ENCODE data around the gene CLOCK. TPM values are rescaled to one million over a fixed set of nuclear protein-coding genes. Genes with fewer than 3 reads are reported as not detected.

The CLOCK gene, protein sequence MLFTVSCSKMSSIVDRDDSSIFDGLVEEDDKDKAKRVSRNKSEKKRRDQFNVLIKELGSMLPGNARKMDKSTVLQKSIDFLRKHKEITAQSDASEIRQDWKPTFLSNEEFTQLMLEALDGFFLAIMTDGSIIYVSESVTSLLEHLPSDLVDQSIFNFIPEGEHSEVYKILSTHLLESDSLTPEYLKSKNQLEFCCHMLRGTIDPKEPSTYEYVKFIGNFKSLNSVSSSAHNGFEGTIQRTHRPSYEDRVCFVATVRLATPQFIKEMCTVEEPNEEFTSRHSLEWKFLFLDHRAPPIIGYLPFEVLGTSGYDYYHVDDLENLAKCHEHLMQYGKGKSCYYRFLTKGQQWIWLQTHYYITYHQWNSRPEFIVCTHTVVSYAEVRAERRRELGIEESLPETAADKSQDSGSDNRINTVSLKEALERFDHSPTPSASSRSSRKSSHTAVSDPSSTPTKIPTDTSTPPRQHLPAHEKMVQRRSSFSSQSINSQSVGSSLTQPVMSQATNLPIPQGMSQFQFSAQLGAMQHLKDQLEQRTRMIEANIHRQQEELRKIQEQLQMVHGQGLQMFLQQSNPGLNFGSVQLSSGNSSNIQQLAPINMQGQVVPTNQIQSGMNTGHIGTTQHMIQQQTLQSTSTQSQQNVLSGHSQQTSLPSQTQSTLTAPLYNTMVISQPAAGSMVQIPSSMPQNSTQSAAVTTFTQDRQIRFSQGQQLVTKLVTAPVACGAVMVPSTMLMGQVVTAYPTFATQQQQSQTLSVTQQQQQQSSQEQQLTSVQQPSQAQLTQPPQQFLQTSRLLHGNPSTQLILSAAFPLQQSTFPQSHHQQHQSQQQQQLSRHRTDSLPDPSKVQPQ
- 37.1 TPM for total RNA-seq

DNA sequence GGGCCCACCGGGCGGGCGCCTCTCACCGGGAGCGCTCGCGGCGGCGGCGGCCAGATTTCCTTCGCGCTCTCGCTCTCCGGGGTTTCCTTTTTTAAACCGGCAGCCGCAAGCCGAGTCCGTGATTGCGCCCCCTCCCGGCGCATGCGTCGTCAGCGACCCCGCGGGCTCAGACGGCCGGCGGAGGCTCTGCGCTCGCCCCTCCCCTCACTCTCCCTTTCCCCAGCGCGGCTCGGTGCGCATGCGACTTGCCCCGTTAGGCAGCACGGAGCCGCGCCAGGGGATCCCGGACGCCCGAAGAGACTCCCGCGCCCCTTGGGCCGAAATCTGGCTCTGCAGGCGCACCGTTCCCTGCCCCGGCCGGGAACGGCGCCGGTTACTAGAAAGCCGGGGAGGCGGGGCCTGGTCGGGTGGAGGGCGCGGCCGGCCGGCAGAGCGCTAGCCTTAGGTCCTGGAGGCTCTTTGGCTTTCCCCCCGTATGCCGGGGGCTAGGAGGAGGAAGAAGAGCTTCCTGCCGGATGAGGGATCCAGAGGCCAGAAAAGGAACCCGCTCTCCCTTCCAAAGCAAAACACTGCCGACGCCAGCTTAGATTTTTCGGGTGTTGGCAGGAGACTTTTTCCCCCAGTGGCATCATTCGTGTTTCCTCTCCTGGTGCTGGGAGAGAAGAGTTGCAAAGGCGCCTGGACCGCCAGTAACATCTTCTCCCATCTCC, at the start of gene CLOCK:
CLOCK (minus strand) TSS at position 154 of the 710 bp plus-strand sequence. CDS start 64,124 bp downstream, outside the sequence.

DNA sequence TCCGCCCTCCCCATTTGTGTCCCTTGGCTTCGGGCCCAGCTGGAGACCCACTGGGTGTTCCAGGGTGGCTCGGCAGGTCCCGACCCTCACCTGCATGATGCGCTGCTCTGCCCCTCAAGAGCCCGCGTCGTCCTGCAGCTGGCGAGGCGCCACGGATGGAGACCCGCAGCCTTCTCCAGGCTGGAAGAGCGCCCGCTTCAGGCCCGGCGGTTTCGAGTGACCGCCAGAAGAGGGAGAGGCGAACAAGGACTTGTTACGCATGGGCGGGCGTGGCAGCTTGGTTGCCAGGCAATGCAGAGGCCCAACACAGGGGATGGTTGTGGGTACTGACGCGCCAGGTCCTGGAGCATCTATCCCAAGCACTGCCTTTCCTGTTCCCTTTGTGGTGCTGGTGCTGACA, 45.3 kb upstream of the CLOCK start, which contains the start of gene PDCL2:
PDCL2 (minus strand) TSS at position 232 of the 400 bp plus-strand sequence; CDS start at position 96, 136 bp downstream.

DNA sequence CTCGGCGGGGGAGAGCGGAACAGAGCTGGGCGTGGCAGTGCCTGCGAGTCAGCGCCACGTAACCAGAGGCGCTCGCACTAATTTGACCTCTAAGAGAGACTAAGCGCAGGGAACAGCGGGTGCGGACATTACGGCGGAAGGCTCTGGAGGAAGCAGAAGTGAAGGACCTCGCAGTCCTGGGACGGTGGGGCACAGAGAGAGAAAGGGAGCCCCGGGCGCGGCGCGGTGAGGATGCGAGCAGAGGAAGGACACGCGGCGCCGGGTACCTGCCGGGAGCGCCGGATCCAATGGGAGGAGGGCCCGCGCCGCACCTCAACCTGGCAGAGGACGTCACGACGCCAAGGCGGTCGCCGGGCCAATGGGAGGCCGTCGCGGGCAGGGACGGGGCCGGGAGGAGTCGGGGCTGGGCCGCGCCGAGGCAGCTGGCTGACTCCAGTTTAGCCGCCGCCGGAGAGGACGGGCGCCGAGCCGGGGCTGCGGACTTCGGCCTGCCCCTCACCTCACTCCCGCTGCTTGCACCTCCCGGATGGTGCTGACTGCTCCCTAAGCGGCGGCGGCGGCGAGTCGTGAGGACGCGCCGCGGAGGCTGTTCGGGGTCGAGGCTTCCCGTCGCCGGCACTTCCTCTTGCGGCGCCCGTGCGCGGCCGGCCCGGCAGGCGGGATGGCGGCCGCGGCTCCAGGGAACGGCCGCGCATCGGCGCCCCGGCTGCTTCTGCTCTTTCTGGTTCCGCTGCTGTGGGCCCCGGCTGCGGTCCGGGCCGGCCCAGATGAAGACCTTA, 151.0 kb downstream of the CLOCK start, which contains the start of gene TMEM165:
TMEM165 (plus strand) TSS at position 429 of the 779 bp plus-strand sequence; CDS start at position 662, 233 bp downstream.

Small RNA genes lying within 50 kb of the gene (small RNA-seq; reads per million reads assigned to genes)
- gene RF00019 = not detected

Other genes starting within 250 kb of the CLOCK start
- 8.5 TPM for gene SRD5A3, start 200.7 kb downstream of the CLOCK start, total RNA-seq
- gene TMEM165, start 151.0 kb downstream of the CLOCK start, total RNA-seq = 99.0 TPM
- gene PDCL2, start 45.3 kb upstream of the CLOCK start, total RNA-seq = not detected
- 4.2 TPM for gene NMU, start 89.4 kb upstream of the CLOCK start, total RNA-seq